IMR-90 (cell line): ENCODE measurements around the gene DGKE.

Experiments used
- CEBPB ChIP-seq: IDR thresholded peaks from 2 replicates; pipeline ENCODE4 v1.6.1; 2012; ENCODE audit warnings: low read depth, low read length, improper control_type of control experiment
- MXI1 ChIP-seq: IDR thresholded peaks from 2 replicates; pipeline ENCODE4 v1.6.1; 2012; ENCODE audit warnings: low read depth, mild to moderate bottlenecking, low read length, moderate library complexity, borderline replicate concordance
- RFX5 ChIP-seq: IDR thresholded peaks from 2 replicates; pipeline ENCODE4 v1.8.0; 2012; ENCODE audit warnings: low read depth, mild to moderate bottlenecking, low read length, moderate library complexity
- TF ChIP-seq, protein P1 (sequence below): conservative IDR thresholded peaks from 2 replicates; pipeline ENCODE4 v1.5.1; 2012; ENCODE audit warnings: mild to moderate bottlenecking, low read depth, low read length, improper control_type of control experiment

DNA sequence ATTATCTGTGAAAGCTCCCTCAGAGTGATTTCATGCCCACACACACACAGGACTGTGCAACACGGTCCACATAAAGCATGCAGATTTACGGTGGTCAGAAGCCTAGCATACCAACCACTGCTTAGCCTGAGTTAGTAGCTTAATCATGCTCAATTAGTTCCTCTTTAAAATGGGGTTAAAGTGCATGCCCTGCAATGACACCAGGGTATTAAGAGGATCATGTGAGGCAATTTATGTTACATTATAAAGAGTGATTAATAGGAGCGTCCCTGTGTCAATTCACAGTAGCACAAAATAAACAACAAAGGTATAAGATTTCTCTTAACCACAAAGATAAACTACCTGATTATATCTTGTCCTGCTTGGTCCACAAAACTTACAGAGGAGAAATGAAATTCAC is 40.0 kb upstream of the DGKE start:
- TF ChIP-seq, protein P1, sequence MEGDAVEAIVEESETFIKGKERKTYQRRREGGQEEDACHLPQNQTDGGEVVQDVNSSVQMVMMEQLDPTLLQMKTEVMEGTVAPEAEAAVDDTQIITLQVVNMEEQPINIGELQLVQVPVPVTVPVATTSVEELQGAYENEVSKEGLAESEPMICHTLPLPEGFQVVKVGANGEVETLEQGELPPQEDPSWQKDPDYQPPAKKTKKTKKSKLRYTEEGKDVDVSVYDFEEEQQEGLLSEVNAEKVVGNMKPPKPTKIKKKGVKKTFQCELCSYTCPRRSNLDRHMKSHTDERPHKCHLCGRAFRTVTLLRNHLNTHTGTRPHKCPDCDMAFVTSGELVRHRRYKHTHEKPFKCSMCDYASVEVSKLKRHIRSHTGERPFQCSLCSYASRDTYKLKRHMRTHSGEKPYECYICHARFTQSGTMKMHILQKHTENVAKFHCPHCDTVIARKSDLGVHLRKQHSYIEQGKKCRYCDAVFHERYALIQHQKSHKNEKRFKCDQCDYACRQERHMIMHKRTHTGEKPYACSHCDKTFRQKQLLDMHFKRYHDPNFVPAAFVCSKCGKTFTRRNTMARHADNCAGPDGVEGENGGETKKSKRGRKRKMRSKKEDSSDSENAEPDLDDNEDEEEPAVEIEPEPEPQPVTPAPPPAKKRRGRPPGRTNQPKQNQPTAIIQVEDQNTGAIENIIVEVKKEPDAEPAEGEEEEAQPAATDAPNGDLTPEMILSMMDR = no peak
- TF ChIP-seq MXI1 (no peak), CEBPB (no peak), RFX5 (no peak)
